Neuronal stem cell (in vitro differentiated cells): Measurements from ENCODE around the gene LPP.

ENCODE experiments used
- DNase-seq: peaks from one replicate; pipeline ENCODE4 v3.0.0-alpha.2; 2013; ENCODE audit warnings: low spot score
- H2AFZ ChIP-seq: one replicate; pipeline ENCODE4 v1.6.1; 2013; ENCODE audit warnings: mild to moderate bottlenecking, low read length, inconsistent platforms
- H2AK5ac ChIP-seq: 2 replicates; pipeline ENCODE4 v1.6.1; 2013; ENCODE audit warnings: low read depth, mild to moderate bottlenecking, inconsistent platforms, low read length, moderate library complexity, mixed read lengths
- H2BK120ac ChIP-seq: 2 replicates; pipeline ENCODE4 v1.6.1; 2013; ENCODE audit warnings: low read depth, mild to moderate bottlenecking, inconsistent platforms, low read length, moderate library complexity, mixed read lengths
- H2BK12ac ChIP-seq: one replicate; pipeline ENCODE4 v1.6.1; 2013; ENCODE audit warnings: low read length, inconsistent platforms
- H2BK15ac ChIP-seq: 2 replicates; pipeline ENCODE4 v1.6.1; 2013; ENCODE audit warnings: mild to moderate bottlenecking, low read length, inconsistent platforms, mixed read lengths
- H2BK5ac ChIP-seq: one replicate; pipeline ENCODE4 v1.6.1; 2013; ENCODE audit warnings: inconsistent platforms, mild to moderate bottlenecking, low read length, moderate library complexity
- H3K14ac ChIP-seq: one replicate; pipeline ENCODE4 v1.6.1; 2013; ENCODE audit warnings: low read length, inconsistent platforms
- H3K18ac ChIP-seq: 2 replicates; pipeline ENCODE4 v1.6.1; 2013; ENCODE audit warnings: low read length, inconsistent platforms
- H3K23ac ChIP-seq: 2 replicates; pipeline ENCODE4 v1.6.1; 2013; ENCODE audit warnings: low read depth, mild to moderate bottlenecking, mixed read lengths, low read length, inconsistent platforms; ENCODE audit not compliant: poor library complexity
- H3K27ac ChIP-seq: replicated peaks from 3 replicates; pipeline ENCODE4 v1.5.1; 2013; ENCODE audit warnings: low read length, inconsistent platforms
- H3K27me3 ChIP-seq, 3 experiments: 2 replicates each; pipeline ENCODE4 v1.6.1; 2013; ENCODE audit warnings: low read length in 3 of 3, mild to moderate bottlenecking in 2 of 3, inconsistent platforms in 1 of 3, low read depth in 1 of 3, mixed read lengths in 1 of 3, moderate library complexity in 1 of 3; ENCODE audit not compliant: control insufficient read depth in 3 of 3, insufficient read depth in 3 of 3
- H3K36me3 ChIP-seq, 2 donors: replicated peaks in 1 of 2; 2 replicates each; pipeline ENCODE4 v1.6.1; 2013; ENCODE audit warnings: low read length in 2 of 2; ENCODE audit not compliant: control insufficient read depth in 2 of 2, insufficient read depth in 2 of 2
- H3K4ac ChIP-seq: 2 replicates; pipeline ENCODE4 v1.6.1; 2013; ENCODE audit warnings: inconsistent platforms, mild to moderate bottlenecking, low read length, moderate library complexity
- H3K4me1 ChIP-seq, 2 donors: 1 replicate in 1 of 2; 2 replicates in 1 of 2; pipeline ENCODE4 v1.6.1; 2013; ENCODE audit warnings: low read length in 2 of 2, low read depth in 1 of 2; ENCODE audit not compliant: control insufficient read depth in 2 of 2, insufficient read depth in 1 of 2
- H3K4me2 ChIP-seq: one replicate; pipeline ENCODE4 v1.6.1; 2013; ENCODE audit warnings: mild to moderate bottlenecking, low read length, inconsistent platforms; ENCODE audit not compliant: insufficient read depth, poor library complexity, severe bottlenecking
- H3K4me3 ChIP-seq, 2 donors: 2 replicates each; pipeline ENCODE4 v1.5.1; 2013; ENCODE audit warnings: low read length in 2 of 2, mild to moderate bottlenecking in 2 of 2, inconsistent platforms in 1 of 2, moderate library complexity in 1 of 2
- H3K79me1 ChIP-seq: one replicate; pipeline ENCODE4 v1.6.1; 2013; ENCODE audit warnings: low read depth, mild to moderate bottlenecking, inconsistent platforms, low read length, moderate library complexity
- H3K9ac ChIP-seq: one replicate; pipeline ENCODE4 v1.6.1; 2013; ENCODE audit warnings: mild to moderate bottlenecking, low read depth, low read length, inconsistent platforms; ENCODE audit not compliant: poor library complexity
- H3K9me3 ChIP-seq, 2 donors: replicated peaks in 1 of 2; 2 replicates each; pipeline versions ENCODE3 to v1.6.1; 2013; ENCODE audit warnings: low read length in 2 of 2, mild to moderate bottlenecking in 2 of 2, inconsistent platforms in 1 of 2, low read depth in 1 of 2, mixed read lengths in 1 of 2, moderate library complexity in 1 of 2; ENCODE audit not compliant: control insufficient read depth in 2 of 2, insufficient read depth in 1 of 2
- H4K8ac ChIP-seq: one replicate; pipeline ENCODE4 v1.6.1; 2013; ENCODE audit warnings: low read depth, mild to moderate bottlenecking, inconsistent platforms, low read length, moderate library complexity
- H4K91ac ChIP-seq: one replicate; pipeline ENCODE4 v1.6.1; 2013; ENCODE audit warnings: low read length, low read depth, mild to moderate bottlenecking, inconsistent platforms; ENCODE audit not compliant: poor library complexity
- WGBS, 2 donors: extraction: QIAGEN DNeasy Blood & Tissue Kit; methylation state at CpG; one replicate each; pipeline ENCODE4 v1.1.7; 2013; ENCODE audit warnings: missing lambda C conversion rate in 2 of 2, mixed read lengths in 1 of 2; ENCODE audit not compliant: insufficient read length in 2 of 2, insufficient replicate concordance in 1 of 2; ENCODE audit errors: extremely low coverage in 2 of 2; 5-methylcytosine and 5-hydroxymethylcytosine counted together

Gene LPP

DNA sequence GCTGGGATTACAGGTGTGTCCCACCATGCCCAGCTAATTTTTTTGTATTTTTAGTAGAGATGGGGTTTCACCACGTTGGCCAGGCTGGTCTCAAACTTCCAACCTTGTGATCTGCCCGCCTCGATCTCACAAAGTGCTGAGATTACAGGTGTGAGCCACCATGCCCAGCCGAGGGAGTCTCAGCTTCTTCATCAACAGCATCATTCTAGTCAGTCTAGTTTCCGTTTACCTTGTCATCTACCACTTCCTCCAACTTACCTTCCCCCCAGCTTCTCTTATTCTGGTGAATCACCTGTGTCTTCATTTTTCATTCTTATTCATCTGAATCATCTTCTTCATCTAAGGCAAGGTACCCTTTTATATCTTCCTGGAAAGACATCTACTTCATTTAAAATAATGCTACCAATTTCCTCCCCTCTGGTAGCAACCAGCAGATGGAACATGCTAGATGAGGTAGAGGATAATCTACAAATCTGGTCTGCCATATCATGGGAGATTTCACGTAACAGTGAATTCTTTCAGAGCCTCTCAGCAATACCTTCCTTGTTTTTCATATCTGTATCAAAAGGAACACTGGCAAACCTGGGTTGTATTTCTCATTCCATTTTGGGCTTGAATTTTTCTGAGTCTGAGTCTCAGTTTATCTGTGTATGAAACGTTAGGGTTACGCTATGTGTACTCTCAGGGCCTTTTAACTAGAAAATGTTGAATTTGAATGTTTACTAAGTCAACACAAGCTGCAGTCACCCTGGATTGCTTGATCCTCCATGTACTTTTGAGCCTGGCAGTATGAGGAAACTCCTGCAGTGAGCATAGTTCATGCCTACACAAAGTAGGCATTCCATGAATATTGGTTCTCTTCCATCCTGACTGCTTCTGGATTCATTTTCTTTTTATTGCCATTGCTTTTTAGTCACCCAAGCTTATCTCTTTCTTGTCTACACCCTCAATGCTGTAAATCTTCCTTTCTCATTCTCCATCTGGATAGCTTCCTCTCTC is 16.8 kb downstream of the LPP start:
- peaks cover 0 to 2% of the 10 kb centered on the region in 2 donors for H3K4me1 ChIP-seq
- H3K14ac ChIP-seq: no peak overlapping the region
- H3K36me3 ChIP-seq: peaks cover 0 to 25% of the 10 kb centered on the region in 2 donors
- no peak overlapping the region for H3K23ac ChIP-seq
- no peak overlapping the region for H2AK5ac ChIP-seq
- no peak overlapping the region for H2BK120ac ChIP-seq
- no peak overlapping the region for H4K8ac ChIP-seq
- no peaks in the 10 kb centered on the region for H3K27me3 ChIP-seq
- no peak for DNase-seq
- H3K27ac ChIP-seq: no peak overlapping the region
- no peak overlapping the region for H3K4me2 ChIP-seq
- H3K4me3 ChIP-seq: no peak overlapping the region
- H3K9ac ChIP-seq: no peak overlapping the region
- no peak overlapping the region for H2BK12ac ChIP-seq
- no peak overlapping the region for H3K18ac ChIP-seq
- no peak overlapping the region for H3K4ac ChIP-seq
- H3K9me3 ChIP-seq: no peaks in the 10 kb centered on the region
- no peak overlapping the region for H2AFZ ChIP-seq
- no peak overlapping the region for H2BK15ac ChIP-seq
- no peak overlapping the region for H4K91ac ChIP-seq
- H3K79me1 ChIP-seq: peaks cover 2% of the 10 kb centered on the region
- H2BK5ac ChIP-seq: no peak overlapping the region
- WGBS, 2 donors: no CpG with 5 or more reads among the region's 8 CpGs

DNA sequence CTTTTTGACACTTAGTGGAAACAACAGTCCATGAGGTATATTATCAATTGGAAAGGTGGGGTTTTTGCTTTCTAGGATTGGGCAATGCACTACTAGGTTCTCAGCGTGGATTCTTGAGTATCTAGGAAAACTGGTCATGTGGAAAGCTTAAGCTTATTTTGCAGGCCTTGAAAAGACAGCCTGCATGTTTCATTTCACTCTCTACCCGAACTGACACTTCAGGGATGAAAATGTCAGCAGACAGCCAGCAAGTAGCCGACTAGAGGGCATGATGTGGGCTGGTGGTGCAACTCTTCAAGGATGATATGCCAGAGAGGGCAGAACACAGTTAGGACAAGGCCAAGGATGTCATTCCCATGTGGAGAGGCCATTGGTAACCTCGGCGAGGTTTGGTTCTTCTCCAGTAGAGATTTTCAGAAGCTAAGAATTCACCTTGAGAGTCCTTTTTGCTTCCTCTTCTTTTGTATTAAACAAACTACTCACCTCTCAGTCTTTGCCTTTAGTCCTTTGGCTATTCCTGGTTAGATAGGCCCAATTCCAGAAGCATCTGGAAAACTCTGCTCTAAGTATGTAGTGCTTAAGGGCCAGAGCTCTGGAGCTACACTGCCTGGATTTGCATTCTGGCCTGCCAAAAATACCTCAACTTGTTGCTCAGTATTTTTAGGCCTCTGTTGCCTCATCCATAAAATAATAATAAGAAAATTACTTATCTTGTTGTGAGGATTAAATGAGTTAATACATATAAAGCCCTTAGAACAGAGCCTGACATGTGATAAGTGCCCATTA is 17.9 kb downstream of the LPP start:
- no peak overlapping the region for H2AK5ac ChIP-seq
- no peak overlapping the region for H3K14ac ChIP-seq

DNA sequence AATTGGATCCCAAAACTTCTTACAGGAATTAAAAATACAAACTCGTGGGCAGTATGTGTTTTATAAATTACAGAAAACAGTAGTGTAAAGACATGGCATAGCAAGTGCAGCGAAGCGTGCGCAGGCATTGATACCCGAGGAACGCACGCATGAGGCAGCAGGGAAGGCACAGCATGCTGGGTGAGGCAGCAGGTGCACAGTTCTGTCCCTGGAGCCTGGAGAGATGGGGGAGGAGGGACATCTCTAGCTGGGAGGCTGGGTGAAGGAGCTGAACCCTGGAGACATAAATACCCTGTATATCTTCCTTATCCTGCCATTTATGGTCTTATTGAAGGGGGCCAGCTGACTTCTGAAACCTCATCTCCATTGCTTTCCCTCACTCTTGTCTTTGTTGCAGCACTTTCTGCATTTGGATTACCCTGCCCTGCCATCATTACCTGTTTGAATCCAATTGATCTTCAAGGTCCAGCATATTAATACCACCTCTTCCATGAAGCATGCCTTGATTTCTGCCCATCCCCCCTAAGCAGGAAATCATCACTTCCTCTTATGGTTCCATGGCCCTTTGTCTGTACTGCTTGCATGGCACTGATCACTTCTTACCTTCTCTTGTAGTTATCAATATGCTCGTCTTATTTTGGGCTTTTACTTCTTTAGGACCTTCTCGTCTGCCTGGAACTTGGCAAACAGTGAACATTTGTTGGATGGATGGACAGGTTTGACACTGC is 20.5 kb downstream of the LPP start:
- H3K18ac ChIP-seq: no peak overlapping the region
- peaks cover 4% of the 10 kb centered on the region for H3K79me1 ChIP-seq
- no peak overlapping the region for H3K9ac ChIP-seq
- H2AK5ac ChIP-seq: no peak overlapping the region
- no peak overlapping the region for H2BK12ac ChIP-seq
- WGBS, 2 donors: no CpG with 5 or more reads among the region's 9 CpGs
- H3K36me3 ChIP-seq: peaks cover 0 to 46% of the 10 kb centered on the region in 2 donors
- no peak for DNase-seq
- H3K4me2 ChIP-seq: no peak overlapping the region
- no peak overlapping the region for H3K4me3 ChIP-seq
- H4K91ac ChIP-seq: no peak overlapping the region
- H3K14ac ChIP-seq: no peak overlapping the region
- peaks cover 0 to 2% of the 10 kb centered on the region in 2 donors for H3K4me1 ChIP-seq
- H2AFZ ChIP-seq: no peak overlapping the region
- no peak overlapping the region for H3K23ac ChIP-seq
- H2BK5ac ChIP-seq: no peak overlapping the region
- no peaks in the 10 kb centered on the region for H3K9me3 ChIP-seq
- no peak overlapping the region for H2BK15ac ChIP-seq
- no peak overlapping the region for H4K8ac ChIP-seq
- no peak overlapping the region for H3K4ac ChIP-seq
- H3K27ac ChIP-seq: no peak overlapping the region
- no peak overlapping the region for H2BK120ac ChIP-seq
- H3K27me3 ChIP-seq: no peaks in the 10 kb centered on the region

More for the DNA sequence above, 17.9 kb downstream of the LPP start:
- DNase-seq: no peak
- Histone ChIP-seq H4K8ac (no peak overlapping the region), H3K79me1 (peaks cover 4% of the 10 kb centered on the region), H3K36me3 (peaks cover 0 to 29% of the 10 kb centered on the region in 2 donors), H3K9me3 (no peaks in the 10 kb centered on the region), H2BK5ac (no peak overlapping the region), H2BK120ac (no peak overlapping the region), H3K4ac (no peak overlapping the region), H4K91ac (no peak overlapping the region), H2BK15ac (no peak overlapping the region), H3K4me1 (peaks cover 0 to 2% of the 10 kb centered on the region in 2 donors), H2AFZ (no peak overlapping the region), H3K4me2 (no peak overlapping the region), H3K23ac (no peak overlapping the region), H3K27ac (no peak overlapping the region), H2BK12ac (no peak overlapping the region), H3K27me3 (no peaks in the 10 kb centered on the region), H3K18ac (no peak overlapping the region), H3K9ac (no peak overlapping the region), H3K4me3 (no peak overlapping the region)
- WGBS, 2 donors: no CpG with 5 or more reads among the region's 5 CpGs
